UCSD-AML1 (cell line): ENCODE results near the gene CCDC112.
"Not testable (repeated sequence)": the region's sequence is repeated elsewhere in the genome, so short reads cannot be mapped to it uniquely, and the experiment has no call there.

Experiments
- DNase-seq: peaks from one replicate; lab custom pipeline; 2025; ENCODE audit not compliant: unreplicated experiment; lab: John Stamatoyannopoulos, UW

Gene CCDC112, protein sequence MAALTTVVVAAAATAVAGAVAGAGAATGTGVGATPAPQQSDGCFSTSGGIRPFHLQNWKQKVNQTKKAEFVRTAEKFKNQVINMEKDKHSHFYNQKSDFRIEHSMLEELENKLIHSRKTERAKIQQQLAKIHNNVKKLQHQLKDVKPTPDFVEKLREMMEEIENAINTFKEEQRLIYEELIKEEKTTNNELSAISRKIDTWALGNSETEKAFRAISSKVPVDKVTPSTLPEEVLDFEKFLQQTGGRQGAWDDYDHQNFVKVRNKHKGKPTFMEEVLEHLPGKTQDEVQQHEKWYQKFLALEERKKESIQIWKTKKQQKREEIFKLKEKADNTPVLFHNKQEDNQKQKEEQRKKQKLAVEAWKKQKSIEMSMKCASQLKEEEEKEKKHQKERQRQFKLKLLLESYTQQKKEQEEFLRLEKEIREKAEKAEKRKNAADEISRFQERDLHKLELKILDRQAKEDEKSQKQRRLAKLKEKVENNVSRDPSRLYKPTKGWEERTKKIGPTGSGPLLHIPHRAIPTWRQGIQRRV

DNA sequence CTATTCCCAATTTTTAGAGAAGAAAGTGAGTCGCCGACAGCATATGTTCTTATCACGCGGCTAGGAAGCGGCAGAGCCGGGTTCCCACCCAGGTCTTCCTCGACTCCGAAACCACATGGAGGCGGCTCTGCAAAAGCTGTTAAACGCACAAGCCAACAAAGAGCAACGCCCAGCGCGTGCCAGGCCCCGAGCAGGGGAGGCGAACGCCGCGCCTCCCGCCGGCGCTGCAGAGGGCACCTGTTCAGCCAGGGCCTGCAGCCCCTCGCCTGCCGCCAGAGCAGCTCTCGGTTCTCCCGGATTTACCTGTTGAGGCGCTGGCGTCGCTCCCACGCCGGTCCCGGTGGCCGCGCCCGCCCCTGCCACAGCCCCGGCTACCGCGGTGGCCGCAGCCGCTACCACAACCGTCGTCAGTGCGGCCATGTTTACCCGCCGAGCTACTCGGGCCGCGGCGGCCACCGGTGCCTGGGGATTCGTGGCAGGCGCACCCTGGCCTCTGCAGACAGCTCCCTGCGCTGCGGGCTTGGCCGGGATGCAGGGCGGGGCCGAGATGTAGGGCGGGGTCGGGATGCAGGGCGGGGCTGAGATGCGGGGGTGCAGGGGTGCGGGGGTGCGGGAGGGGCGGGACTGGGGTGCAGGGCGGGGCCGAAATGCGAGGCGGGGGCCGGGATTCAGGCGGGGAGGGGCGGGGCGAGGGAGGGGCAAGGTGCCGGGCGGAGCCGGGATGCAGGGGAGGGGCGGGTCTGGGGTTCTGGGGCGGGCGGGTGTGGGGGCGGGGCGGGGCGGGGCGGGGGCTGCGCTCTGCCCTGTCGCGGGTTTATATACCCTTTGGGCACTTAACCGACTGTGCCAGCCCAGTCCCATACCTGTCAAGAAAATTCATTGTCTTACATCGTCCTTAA is at the start of gene CCDC112:
Gene CCDC112 (minus strand): TSS at position 531 of the 899 bp plus-strand sequence. CDS start 111 bp downstream, at position 420.
- peak; percentile 59 for DNase-seq

- DNase-seq = no peak
These were observed 48.9 kb upstream of the CCDC112 start for GRCh38 chr5:115345344-115345743.

DNA sequence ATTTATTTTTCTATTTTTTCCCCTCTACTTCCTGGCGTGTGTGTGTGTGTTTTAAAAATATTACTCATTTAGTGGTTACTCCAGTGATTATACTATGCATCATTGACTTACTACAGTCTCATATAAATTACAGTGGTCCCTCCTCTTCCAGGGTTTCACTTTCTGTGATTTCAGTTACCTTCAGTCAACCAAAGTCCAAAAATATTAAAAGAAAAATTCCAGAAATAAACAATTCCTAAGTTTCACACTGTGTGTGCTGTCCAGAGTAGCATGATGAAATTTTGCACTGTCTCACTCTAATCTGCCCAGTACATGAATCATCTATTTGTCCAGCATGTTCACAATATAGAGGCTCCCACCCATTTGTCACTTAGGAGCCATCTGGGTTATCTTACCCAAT is 47.4 kb upstream of the CCDC112 start:
- no peak for DNase-seq

DNA sequence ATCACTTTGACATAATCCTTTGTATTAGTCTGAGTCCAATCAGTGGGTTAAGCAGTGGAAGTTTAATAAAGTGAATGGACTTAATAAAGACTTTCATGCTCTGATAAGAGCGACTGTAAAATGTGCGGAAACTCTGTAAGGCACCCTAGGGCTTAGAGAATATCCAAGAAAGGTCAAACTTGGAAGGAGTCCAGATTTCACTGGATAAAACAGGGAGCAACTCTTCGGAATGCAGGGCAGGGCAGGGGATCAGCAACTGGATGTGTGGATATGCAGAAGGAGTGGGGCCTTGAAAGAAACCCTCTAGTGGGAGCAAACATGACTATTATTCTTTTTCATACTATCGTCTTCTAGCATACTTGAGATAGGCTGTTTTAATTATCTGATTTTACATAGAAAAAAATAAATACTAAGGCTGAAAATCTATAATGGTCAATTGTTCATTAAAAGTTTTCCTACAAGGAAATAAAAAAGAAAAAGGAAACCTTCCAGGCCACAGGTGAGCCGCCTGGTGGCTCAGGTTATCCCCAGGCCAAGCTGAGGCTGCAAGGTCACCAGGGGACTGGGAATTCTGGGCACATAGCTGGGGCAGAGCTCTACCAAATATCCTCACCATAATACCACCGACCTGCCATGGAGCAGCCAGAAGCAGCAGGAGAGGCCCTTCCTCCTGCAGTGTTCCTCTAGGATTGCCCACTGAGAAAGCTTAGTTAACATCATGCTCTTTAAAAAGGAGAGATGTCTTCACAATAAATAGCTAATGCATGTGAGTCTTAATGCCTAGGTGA is 46.3 kb upstream of the CCDC112 start:
- DNase-seq = no peak

DNA sequence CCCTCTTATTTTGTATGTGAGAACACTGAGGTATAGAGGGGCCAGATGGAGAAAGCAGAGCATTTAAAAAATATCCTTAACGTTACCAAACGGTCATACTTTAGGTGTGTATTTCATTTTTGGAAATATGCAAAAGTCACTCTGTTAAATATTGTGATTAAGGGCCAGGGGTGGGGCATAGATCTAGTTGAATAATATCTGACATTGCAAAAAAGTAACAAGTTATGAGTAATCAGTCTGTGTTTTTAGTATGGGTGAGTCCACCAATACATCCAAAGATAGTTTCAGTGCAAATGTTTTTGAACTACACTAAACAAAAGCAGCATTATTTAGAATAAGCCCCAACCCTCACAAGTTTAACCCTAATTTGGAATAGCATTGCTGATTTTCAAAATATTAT is 45.3 kb upstream of the CCDC112 start:
- DNase-seq = no peak

GRCh38 chr5:115338851-115339250 is 42.4 kb upstream of the CCDC112 start:
- DNase-seq = no peak

DNA sequence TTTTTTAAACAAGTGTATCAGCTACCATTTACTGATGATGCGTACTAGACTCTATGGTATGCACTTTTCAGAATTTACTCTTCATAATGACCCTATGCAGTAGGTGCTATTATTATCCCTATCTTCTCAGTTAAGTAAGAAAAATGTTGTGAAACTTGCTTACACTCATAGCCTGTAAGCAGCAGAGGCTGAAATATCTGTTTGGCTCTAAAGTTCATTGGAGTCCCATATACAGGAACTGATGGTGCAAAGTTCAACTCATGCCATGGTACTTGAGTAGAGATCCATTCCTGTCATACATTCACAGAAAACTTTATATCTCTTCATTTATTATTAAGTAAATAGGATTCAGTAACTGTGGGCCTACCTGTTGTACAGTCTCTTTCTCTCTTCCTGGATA is 41.4 kb upstream of the CCDC112 start:
- DNase-seq = no peak

- DNase-seq = no peak
These were observed 40.5 kb upstream of the CCDC112 start for GRCh38 chr5:115336964-115337363.

DNA sequence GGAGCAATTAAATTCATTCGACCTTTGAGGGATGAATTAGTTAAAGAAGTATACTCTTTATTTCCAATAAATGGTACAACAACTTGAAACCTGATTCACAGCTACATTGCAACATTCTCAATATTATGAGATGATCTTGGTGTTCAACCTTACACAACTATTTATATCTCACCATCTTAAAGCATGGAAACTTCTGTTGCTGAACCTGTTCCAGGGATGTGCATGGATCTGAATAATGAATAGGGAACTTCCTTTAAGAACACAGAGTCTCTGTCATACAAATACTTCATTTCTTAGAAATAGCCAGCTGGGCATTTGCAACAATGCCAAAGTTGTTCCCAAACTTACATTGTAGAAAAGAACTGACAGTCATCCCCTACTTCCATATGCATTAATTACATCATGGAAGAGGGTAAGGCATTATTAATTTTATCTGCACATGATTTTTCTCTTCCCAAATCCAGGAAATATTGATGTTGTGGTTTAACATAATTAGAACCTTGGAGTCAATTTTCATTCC is 39.8 kb upstream of the CCDC112 start:
- no peak for DNase-seq

DNA sequence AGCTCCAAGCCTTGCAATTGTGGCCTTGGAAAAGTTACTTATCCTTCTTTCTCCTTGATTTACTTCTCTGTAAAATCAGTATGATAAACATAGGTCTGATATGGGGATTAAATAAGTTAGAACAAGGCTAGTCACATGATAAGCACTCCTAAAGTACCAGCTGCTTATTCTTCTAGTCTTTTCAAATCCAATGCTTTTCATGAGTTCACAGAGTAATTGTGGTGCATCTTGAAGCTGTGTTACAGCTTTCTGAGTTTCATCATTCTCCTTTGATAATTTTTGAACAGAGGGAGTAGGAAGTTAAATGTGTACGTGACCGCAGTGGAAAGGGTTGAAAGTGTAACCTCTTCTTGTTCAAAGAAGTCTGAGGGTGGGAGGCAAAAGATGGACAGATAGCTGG is 38.8 kb upstream of the CCDC112 start:
- no peak for DNase-seq

GRCh38 chr5:115333164-115333563 is 36.7 kb upstream of the CCDC112 start:
- DNase-seq = no peak

DNA sequence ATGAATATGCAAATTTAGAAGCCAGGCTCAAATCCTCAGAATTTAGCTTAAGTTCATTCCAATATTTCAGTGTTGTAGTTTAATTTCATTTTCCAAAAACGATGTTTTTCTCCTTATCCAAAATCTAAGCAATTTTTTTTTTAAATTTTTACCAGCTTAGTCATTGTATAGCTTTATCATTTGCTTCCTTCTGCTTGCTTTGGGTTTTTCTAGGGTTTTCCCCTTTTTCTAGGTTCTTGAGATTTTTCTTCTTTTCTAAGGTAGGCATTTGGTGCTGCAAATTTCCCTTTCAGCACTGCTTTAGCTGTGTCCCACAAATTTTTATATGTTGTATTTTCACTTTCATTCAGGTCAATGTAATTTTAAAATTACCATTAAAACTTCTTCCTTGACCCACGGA is 34.4 kb upstream of the CCDC112 start:
- no peak for DNase-seq

GRCh38 chr5:115329475-115329874 is 33.0 kb upstream of the CCDC112 start:
- no peak for DNase-seq

- DNase-seq = not testable (repeated sequence)
These were observed 32.3 kb upstream of the CCDC112 start for GRCh38 chr5:115328617-115329274.

- no peak for DNase-seq
These were observed 29.0 kb upstream of the CCDC112 start for GRCh38 chr5:115325296-115325959.

- no peak for DNase-seq
These were observed 27.6 kb upstream of the CCDC112 start for GRCh38 chr5:115324021-115324420.

DNA sequence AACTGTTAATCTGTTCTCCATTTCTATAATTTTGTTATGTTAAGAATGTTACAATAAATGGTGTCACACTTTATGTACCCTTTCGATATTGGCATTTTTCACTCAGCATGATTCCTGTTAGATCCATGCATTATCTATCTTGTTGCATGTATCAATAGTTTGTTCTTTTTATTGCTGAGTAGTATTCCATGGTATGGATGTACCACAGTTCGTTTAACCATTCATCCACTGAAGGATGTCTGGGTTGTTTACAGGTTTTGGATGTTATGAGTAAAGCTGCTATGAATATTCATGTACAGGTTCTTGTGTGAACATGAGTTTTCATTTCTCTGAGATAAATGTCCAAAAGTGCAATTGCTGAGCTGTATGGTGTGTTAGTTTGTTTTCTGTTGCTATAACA is 26.3 kb upstream of the CCDC112 start:
- DNase-seq = no peak

DNA sequence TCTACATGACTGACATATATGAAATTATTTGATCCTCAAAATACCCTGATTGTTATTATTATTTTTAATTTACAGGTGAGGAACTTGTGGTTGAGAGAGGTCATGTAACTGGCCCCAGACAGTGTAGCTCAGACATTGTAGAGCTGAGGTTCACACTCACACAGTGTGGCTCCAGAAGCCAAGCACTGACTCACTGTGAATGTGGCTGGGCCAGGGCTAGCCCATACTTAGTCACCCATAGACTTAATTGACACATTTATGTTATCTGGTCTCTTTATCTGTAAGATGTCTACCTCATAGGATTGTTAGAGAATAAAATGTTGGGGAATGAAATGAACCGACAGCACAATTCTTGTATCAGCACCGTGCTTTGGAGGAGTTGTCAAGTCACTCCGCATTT is 24.9 kb upstream of the CCDC112 start:
- DNase-seq = no peak

DNA sequence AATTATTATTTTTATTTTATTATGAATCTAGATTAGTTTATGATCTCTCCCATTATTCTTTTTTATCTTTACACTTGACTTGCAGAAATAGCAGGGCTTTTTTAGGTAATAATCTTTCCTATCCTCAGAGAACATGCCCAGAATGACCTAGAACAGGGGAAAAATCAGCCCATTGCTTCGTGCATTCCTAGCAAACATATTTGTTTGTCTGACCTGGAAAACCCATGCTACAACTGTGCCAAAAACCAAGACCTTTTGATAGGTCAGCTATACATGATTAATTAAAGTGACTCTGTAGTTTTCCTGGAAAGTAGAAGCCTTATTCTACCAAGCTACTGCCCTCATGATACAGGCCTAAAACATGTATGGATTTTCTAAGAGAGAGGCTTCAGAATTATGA is 24.1 kb upstream of the CCDC112 start:
- no peak for DNase-seq

- DNase-seq = no peak
These were observed 23.6 kb upstream of the CCDC112 start for GRCh38 chr5:115320006-115320405.
